Measurements from ENCODE around the gene TBC1D4. TPM values are rescaled to one million over a fixed set of nuclear protein-coding genes. Genes with fewer than 3 reads are reported as not detected.
"Not testable (repeated sequence)": the region's sequence is repeated elsewhere in the genome, so short reads cannot be mapped to it uniquely, and the experiment has no call there.

The TBC1D4 gene
- total RNA-seq, 1 experiment from 2014 or later, result 15.5 TPM

DNA sequence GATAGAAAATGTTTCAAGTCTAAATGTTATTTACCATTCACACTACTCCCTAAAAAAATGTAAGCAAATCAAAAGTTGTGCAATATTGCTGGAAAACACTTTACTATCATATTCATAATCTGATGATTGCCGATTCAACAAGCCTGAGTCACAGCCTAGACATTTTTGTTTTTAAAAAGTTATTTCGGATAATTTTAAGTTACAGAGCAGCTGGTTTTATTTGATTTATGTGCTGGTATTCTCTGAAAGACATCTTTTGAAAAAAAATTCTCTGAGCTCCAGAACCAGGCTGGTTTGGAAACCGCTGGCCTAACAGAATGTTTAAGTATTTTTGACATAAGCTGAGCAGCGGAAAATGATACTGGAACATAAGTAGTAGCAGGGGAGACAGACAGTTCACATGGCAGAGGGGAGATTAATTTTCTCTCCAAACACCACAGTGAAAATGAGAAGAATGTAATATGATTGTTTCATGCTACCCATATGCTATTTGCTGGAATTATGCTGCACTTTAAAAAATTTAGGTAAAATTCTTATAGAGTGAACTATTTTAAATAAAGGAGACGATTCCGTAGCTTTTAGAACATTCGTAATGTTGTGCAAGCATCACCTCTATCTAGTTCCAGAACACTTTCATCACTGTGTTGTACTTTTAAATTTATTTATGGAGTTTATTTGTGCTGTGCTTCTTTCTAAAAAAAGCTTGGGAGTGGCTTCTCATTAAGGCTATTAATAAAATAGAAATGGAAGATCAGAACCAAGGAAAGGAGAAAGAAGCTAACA, 36.1 kb downstream of the TBC1D4 start:
- no peak for DNase-seq
- Histone ChIP-seq H3K27me3 (ENCODE audit: control insufficient read depth, insufficient read depth, low read length) (no peaks in the 10 kb centered on the region), H3K4me3 (ENCODE audit: insufficient read depth, low read depth, low read length) (no peak overlapping the region), H3K36me3 (replicated peaks; ENCODE audit: control insufficient read depth, insufficient read depth, low read length) (no peaks in the 10 kb centered on the region)

DNA sequence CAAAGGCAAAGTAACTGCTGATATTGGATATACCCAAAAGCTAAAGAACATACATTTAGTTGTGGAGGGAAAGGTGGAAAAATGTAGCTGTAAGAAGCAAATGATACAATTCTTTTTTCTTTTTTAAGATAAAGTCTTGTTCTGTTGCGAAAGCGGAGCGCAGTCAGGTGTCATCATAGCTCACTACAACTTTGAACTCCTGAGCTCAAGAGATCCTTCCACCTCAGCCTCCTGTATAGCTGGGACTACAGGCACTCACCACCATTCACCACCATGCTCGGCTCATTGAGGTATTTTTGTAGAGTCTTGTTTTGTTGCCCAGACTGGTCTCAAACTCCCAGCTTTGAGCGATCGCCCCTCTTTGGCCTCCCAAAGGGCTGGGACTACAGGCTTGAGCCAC, 38.0 kb downstream of the TBC1D4 start:
- Histone ChIP-seq H3K36me3 (replicated peaks; ENCODE audit: control insufficient read depth, insufficient read depth, low read length) (no peaks in the 10 kb centered on the region), H3K27me3 (ENCODE audit: control insufficient read depth, insufficient read depth, low read length) (no peaks in the 10 kb centered on the region), H3K4me3 (ENCODE audit: insufficient read depth, low read depth, low read length) (no peak overlapping the region)
- no peak for DNase-seq

DNA sequence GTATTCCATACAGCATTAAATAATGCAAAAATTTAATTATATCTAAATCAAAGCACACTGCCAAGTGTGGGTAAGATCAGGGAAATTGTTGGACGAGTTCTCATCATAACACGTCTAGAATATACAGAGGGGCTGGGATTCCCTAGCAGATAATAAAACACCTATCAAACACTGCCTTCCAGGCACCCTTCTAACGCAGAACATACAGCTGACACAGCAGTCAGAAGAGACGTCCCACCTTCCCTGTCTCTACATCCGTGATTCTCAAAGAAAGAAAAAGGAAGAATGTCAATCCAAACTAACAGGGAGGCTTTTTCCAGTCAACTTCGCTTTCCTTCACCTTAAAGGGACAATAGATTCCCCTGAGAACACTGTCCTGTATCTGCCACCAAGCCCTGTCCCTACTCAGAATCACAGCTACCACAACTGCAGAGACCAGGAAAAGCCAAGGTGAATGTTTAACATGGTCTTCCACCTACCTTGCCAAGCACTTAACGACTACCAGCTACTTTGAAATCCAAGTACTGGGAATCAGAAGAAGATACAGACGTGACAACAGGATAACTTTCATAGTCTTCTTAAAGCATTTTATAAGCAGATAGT, 38.5 kb downstream of the TBC1D4 start:
- Histone ChIP-seq H3K27me3 (ENCODE audit: control insufficient read depth, insufficient read depth, low read length) (no peaks in the 10 kb centered on the region), H3K36me3 (replicated peaks; ENCODE audit: control insufficient read depth, insufficient read depth, low read length) (no peaks in the 10 kb centered on the region), H3K4me3 (ENCODE audit: insufficient read depth, low read depth, low read length) (no peak overlapping the region)
- no peak for DNase-seq

DNA sequence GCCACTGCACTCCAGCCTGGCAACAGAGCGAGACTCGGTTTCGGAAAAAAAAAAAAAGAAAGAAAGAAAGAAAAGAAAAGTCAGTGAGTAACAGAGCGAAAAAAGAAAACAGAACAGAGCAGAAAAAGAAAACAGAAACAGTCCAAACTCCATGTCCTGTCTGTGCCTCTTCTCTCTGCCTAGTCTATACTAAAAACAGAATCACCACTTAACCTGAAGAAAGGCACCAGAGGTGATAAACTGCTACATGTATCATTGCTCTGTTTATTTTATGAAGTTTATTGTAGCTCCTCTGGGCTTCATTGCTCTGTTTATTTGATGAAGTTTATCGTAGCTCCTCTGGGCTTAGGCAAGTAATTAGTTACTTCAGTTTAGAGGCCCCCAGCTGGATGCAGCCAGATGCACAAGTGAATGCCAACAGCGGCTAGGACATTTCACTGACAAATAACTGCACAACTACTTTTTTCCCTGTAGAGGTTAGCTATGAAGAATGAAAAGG, 39.2 kb downstream of the TBC1D4 start:
- no peaks in the 10 kb centered on the region for H3K36me3 ChIP-seq (replicated peaks; ENCODE audit: control insufficient read depth, insufficient read depth, low read length)
- no peak for DNase-seq
- no peak overlapping the region for H3K4me3 ChIP-seq (ENCODE audit: insufficient read depth, low read depth, low read length)
- H3K27me3 ChIP-seq (ENCODE audit: control insufficient read depth, insufficient read depth, low read length), result no peaks in the 10 kb centered on the region

DNA sequence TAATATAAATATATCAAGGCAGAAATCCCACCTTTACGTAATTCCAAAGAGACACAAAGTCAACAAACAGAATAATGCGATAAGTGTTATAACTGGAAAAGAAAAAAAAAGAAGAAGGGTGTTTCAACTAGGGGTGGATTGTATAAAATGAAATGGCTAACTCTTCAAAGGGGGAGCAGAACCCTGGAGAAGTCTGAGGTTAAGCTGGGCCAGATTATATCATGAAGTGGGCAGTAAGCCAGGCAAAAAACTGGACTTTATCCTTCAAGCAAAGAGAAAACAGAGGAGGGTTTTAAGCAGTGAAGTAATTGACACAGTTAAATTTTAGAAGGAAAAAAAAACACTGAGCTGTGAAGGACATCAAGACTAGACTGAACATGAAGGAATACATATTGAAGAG, 41.9 kb downstream of the TBC1D4 start:
- no peak for DNase-seq
- no peaks in the 10 kb centered on the region for H3K27me3 ChIP-seq (ENCODE audit: control insufficient read depth, insufficient read depth, low read length)
- H3K4me3 ChIP-seq (ENCODE audit: insufficient read depth, low read depth, low read length), result no peak overlapping the region
- H3K36me3 ChIP-seq (replicated peaks; ENCODE audit: control insufficient read depth, insufficient read depth, low read length), result no peaks in the 10 kb centered on the region

DNA sequence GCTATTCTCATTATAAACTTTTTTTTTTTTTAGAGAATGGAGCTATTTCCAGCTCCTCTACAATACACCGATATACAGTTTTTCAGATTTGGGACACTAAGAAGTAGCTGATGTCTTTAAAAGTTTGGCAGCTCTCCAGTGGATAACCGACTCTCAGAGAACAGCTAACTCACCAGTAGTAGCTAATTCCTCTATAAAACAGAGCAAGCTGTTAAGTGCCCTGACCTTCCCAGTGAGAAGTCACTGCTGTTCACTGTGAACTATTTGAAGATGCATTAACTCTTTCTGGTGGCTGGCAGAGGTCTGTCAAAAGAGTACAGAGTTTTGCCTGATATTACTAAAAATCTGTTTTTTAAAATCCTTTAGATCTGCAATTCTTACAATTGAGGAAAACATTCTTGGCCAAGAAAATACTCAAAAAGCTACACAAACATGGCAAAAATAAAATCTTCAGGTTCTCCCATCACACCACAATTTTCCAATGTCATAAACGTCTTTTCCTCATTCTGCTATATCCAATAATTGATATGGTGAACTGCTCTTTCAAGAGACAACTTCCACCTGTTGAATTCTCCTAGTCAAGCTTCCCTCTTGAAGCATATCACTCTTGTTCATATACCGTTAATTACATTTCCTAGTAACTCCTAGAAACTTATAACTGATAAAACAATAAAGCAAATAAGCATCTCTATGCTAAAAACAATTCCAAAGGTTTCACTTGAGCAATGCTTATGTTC, 44.2 kb downstream of the TBC1D4 start:
- no peaks in the 10 kb centered on the region for H3K36me3 ChIP-seq (replicated peaks; ENCODE audit: control insufficient read depth, insufficient read depth, low read length)
- no peaks in the 10 kb centered on the region for H3K27me3 ChIP-seq (ENCODE audit: control insufficient read depth, insufficient read depth, low read length)
- H3K4me3 ChIP-seq (ENCODE audit: insufficient read depth, low read depth, low read length), result no peak overlapping the region
- no peak for DNase-seq

DNA sequence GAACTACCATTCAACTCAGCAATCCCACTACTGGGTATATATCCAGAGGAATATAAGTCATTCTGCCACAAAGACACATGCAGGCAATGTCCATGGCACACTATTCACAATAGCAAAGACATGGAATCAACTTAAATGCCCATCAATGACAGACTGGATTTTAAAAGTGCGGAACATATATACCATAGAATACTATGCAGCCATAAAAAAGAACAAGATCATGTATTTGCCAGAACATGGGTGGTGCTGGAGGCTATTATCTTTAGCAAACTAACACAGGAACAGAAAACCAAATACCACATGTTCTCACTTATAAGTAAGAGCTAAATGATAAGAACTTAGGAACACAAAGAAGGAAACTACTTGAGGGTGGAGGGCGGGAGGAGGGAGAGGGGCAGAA, 47.8 kb downstream of the TBC1D4 start:
- not testable (repeated sequence) for H3K4me3 ChIP-seq (ENCODE audit: insufficient read depth, low read depth, low read length); H3K27me3 ChIP-seq (ENCODE audit: control insufficient read depth, insufficient read depth, low read length); H3K36me3 ChIP-seq (replicated peaks; ENCODE audit: control insufficient read depth, insufficient read depth, low read length); DNase-seq

DNA sequence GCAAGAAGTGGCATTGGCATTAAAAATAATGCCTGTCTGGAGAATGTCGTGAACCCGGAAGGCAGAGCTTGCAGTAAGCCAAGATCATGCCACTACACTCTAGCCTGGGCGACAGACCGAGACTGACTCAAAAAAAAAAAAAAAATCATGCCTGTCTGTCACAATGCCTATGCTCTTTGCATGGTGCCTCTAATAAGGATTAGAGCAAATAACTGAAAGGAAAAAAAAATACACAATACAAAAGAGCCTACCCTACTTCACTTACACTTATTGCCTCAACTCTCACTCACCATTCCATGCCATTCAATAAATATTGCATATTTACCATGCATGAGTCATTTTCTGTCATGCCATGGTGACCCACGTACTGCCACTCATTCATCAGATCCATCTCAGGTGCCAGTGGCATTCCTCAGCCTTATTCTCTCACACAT, 49.1 kb downstream of the TBC1D4 start:
- H3K27me3 ChIP-seq (ENCODE audit: control insufficient read depth, insufficient read depth, low read length), result no peaks in the 10 kb centered on the region
- no peak overlapping the region for H3K4me3 ChIP-seq (ENCODE audit: insufficient read depth, low read depth, low read length)
- H3K36me3 ChIP-seq (replicated peaks; ENCODE audit: control insufficient read depth, insufficient read depth, low read length), result no peaks in the 10 kb centered on the region
- no peak for DNase-seq

DNA sequence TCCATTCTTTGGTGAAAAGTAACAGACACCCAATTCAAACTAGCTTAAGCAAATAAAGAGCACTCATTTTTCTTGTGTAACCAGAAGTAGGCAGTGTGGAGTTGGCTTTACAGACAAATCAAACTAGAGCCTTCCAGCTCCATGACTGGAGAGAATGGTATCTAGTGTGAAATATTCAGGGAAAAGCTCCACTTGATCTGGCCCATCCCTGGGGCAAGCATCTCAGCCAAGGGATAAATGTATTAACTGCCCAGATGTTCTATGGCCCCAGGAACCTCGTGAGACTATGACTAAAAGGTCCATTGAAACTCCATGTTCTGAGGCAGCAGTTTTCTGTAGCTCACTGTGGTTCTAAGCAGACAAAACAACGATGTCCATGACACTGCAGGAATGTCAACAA, 49.9 kb downstream of the TBC1D4 start:
- no peak for DNase-seq
- Histone ChIP-seq H3K27me3 (ENCODE audit: control insufficient read depth, insufficient read depth, low read length) (no peaks in the 10 kb centered on the region), H3K4me3 (ENCODE audit: insufficient read depth, low read depth, low read length) (no peak overlapping the region), H3K36me3 (replicated peaks; ENCODE audit: control insufficient read depth, insufficient read depth, low read length) (no peaks in the 10 kb centered on the region)

DNA sequence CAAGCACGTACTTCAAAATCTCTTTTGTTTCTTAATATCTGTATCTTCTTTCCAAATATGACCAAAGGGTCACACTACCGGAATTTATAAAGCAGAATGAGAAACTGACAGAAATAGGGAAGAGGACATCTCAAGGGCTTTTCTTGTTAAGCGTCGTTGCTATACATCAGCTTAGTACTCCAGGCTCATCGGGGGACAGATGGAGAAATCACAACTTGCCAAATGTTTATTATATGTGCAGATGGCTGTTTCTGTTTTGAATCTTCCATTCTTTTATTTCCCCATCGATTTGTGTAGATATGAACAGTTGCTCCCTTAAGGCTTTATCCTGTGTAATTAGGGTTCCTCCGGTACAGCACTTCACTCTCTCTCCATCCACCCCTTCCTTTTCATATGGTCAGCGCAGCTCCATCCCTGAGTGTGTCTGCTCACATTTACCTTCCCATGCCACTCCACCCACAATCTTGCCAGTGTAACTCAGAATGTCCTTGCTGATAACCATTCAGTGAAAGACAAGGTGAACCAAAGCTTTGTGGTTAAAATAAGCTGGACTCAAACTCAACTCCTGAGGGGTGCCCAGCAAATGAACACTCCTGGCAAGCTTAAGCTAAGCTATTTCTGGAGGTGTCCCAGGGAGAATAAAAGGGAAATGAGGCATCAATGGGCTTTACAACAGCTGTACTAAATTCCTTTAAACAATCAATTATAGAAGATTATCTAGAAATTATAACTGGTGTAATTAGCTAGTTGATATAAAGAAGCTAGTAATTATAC, 51.3 kb downstream of the TBC1D4 start:
- DNase-seq, result no peak
- Histone ChIP-seq H3K27me3 (ENCODE audit: control insufficient read depth, insufficient read depth, low read length) (no peaks in the 10 kb centered on the region), H3K36me3 (replicated peaks; ENCODE audit: control insufficient read depth, insufficient read depth, low read length) (no peaks in the 10 kb centered on the region), H3K4me3 (ENCODE audit: insufficient read depth, low read depth, low read length) (no peak overlapping the region)

DNA sequence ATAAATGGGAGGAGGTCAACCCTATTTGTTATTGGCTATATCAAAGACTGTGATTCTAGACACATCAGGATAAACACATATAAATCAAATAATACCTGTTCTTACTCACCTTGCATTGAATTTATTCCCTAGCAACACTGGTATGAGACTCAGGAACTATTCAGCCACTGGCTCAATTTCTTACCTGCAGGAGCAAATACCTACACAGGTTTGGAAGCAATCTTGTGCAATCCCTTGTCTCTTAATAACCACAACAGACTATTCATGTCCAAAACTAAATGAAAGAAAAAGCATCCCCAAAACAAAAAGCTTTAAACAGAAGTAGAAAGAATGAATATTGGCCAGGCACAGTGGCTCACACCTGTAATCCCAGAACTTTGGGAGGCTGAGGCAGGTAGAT, 55.5 kb downstream of the TBC1D4 start:
- Histone ChIP-seq H3K4me3 (ENCODE audit: insufficient read depth, low read depth, low read length) (no peak overlapping the region), H3K36me3 (replicated peaks; ENCODE audit: control insufficient read depth, insufficient read depth, low read length) (no peaks in the 10 kb centered on the region), H3K27me3 (ENCODE audit: control insufficient read depth, insufficient read depth, low read length) (no peaks in the 10 kb centered on the region)
- DNase-seq, result no peak

DNA sequence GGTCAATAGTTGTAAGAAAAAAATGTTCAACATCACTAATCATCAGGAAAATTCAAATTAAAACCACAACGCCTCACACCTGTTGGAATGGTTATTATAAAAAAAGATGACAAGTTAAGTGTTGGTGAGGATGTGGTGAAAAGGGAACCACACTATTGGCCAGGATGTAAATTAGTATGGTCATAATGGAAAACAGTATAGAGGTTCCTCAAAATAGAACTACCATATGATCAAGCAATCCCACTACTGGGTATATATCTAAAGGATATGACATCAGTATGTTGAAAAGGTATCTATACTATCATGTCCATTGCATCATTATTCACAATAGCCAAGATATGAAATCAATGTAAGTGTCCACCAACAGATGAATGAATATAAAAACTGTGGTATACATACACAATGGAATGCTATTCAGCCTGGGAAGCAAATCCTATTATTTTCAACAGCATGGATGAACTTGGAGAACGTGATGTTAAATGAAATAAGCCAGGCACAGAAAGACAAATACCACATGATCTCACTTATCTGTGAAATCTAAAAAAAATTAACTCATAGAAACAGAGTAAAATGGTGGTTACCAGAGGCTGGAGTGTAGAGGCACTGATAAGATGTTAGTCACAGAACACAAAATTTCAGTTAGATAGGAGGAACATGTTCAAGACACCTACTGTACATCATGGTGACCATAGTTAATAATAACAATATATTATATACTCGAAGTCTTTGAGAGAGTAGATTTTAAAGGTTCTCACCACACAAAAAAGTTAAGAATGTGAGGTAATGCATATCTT, 56.6 kb downstream of the TBC1D4 start:
- H3K4me3 ChIP-seq (ENCODE audit: insufficient read depth, low read depth, low read length), result no peak overlapping the region
- H3K36me3 ChIP-seq (replicated peaks; ENCODE audit: control insufficient read depth, insufficient read depth, low read length), result no peaks in the 10 kb centered on the region
- no peaks in the 10 kb centered on the region for H3K27me3 ChIP-seq (ENCODE audit: control insufficient read depth, insufficient read depth, low read length)
- no peak for DNase-seq

DNA sequence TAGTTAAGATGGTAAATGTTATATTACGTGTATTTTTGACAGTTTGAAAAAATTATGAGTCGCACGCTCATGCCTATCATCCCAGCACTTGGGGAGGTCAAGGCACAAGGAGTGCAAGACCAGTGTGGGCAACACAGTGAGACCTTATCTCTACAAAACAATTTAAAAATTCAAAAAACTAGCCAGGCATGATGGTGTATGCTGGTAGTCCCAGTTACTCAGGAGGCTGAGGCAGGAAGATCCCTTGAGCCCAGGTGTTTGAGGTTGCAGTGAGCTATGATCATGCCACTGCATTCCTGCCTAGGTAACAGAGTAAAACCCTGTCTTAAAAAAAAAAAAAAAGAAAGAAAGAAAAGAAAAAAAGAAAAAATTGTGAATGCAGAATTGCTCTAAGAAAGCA, 58.0 kb downstream of the TBC1D4 start:
- H3K4me3 ChIP-seq (ENCODE audit: insufficient read depth, low read depth, low read length), result no peak overlapping the region
- H3K36me3 ChIP-seq (replicated peaks; ENCODE audit: control insufficient read depth, insufficient read depth, low read length), result no peaks in the 10 kb centered on the region
- no peaks in the 10 kb centered on the region for H3K27me3 ChIP-seq (ENCODE audit: control insufficient read depth, insufficient read depth, low read length)
- no peak for DNase-seq

DNA sequence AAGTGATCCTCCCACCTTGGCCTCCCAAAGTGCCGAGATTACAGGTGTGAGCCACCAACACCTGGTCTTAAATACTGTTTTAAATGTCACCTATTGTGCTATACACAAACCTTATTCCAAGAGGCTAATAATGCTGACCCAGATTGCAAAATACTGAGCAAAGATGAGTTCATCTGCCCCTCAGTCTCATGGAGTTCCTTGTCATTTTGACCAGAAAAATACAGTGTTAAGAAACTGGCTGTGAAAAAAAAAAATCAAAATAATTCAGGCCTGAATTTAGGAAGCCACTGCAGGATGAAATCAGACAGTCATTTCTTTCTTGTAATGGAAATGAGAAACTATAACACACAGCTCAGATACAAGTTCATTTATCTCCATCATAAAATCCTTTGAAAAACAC, 59.9 kb downstream of the TBC1D4 start:
- Histone ChIP-seq H3K36me3 (replicated peaks; ENCODE audit: control insufficient read depth, insufficient read depth, low read length) (no peaks in the 10 kb centered on the region), H3K27me3 (ENCODE audit: control insufficient read depth, insufficient read depth, low read length) (no peaks in the 10 kb centered on the region), H3K4me3 (ENCODE audit: insufficient read depth, low read depth, low read length) (no peak overlapping the region)
- DNase-seq, result no peak

All from H7 (cell line).